KBM-7 (cell line): ENCODE measurements around the gene MBD2.
"Not testable (repeated sequence)": the region's sequence is repeated elsewhere in the genome, so short reads cannot be mapped to it uniquely, and the experiment has no call there.

ENCODE experiments used
- DNase-seq: peaks from one replicate; pipeline ENCODE4 v3.0.0-alpha.2; 2015
- in situ Hi-C: fragments of 300-500 bp; cut with MboI; formaldehyde crosslinking; loops from 2 replicates; pipeline ENCODE4 v1.14.3; 2020; ENCODE audit warnings: low sequenced_read_pairs, low pct_unique_long_range_greater_than_20kb, mixed read lengths

The MBD2 gene

GRCh38 chr18:54239091-54239490 is 14.6 kb upstream of the MBD2 start:
- no peak for DNase-seq
- in situ Hi-C loops, result no loop called here

- in situ Hi-C loops, result no loop called here
- DNase-seq, result no peak
Observed at GRCh38 chr18:54238173-54238936, 13.9 kb upstream of the MBD2 start.

GRCh38 chr18:54235871-54236270 is 11.4 kb upstream of the MBD2 start:
- in situ Hi-C loops, result no loop called here
- DNase-seq, result no peak

GRCh38 chr18:54233747-54234146 is 9.3 kb upstream of the MBD2 start:
- DNase-seq, result no peak
- in situ Hi-C loops, result no loop called here

GRCh38 chr18:54233228-54233625 is 8.8 kb upstream of the MBD2 start:
- in situ Hi-C loops, result no loop called here
- no peak for DNase-seq

- DNase-seq, result no peak
- in situ Hi-C loops, result no loop called here
Observed at GRCh38 chr18:54232485-54233227, 8.2 kb upstream of the MBD2 start.

- DNase-seq, result no peak
- in situ Hi-C loops, result no loop called here
Observed at GRCh38 chr18:54229421-54230059, 5.1 kb upstream of the MBD2 start.

- no peak for DNase-seq
- in situ Hi-C loops, result no loop called here
Observed at GRCh38 chr18:54228364-54228763, 3.9 kb upstream of the MBD2 start.

- in situ Hi-C loops, result no loop called here
- peak; percentile 40 for DNase-seq
Observed at GRCh38 chr18:54223568-54224241, 764 bp downstream of the MBD2 start.

GRCh38 chr18:54222922-54223567 is 1.4 kb downstream of the MBD2 start:
- DNase-seq, result no peak
- in situ Hi-C loops, result no loop called here

GRCh38 chr18:54220406-54220805 is 4.1 kb downstream of the MBD2 start:
- no peak for DNase-seq
- in situ Hi-C loops, result no loop called here

GRCh38 chr18:54218803-54219202 is 5.7 kb downstream of the MBD2 start:
- in situ Hi-C loops, DNase-seq: not testable (repeated sequence)

- in situ Hi-C loops, result no loop called here
- DNase-seq, result no peak
Observed at GRCh38 chr18:54218299-54218698, 6.2 kb downstream of the MBD2 start.

- DNase-seq, result no peak
- in situ Hi-C loops, result no loop called here
Observed at GRCh38 chr18:54217624-54218023, 6.8 kb downstream of the MBD2 start.

- DNase-seq, result no peak
- in situ Hi-C loops, result no loop called here
Observed at GRCh38 chr18:54215069-54215468, 9.4 kb downstream of the MBD2 start.

- in situ Hi-C loops, result no loop called here
- no peak for DNase-seq
Observed at GRCh38 chr18:54210463-54210862, 14.0 kb downstream of the MBD2 start.

- DNase-seq, result no peak
- in situ Hi-C loops, result no loop called here
Observed at GRCh38 chr18:54209471-54210180, 14.8 kb downstream of the MBD2 start.

GRCh38 chr18:54206447-54206846 is 18.0 kb downstream of the MBD2 start:
- in situ Hi-C loops, result no loop called here
- DNase-seq, result no peak

GRCh38 chr18:54205959-54206358 is 18.5 kb downstream of the MBD2 start:
- in situ Hi-C loops, result no loop called here
- DNase-seq, result no peak
